SK-N-SH treated with all-trans-retinoic acid at 6 μM for 48 hours (cell line): ENCODE measurements around the gene ADAT3.

Source experiments
- ARNTL ChIP-seq: fragments of 450-650 bp; formaldehyde crosslinking; IDR thresholded peaks from 2 replicates; pipeline ENCODE4 v1.5.0; 2020; ENCODE audit warnings: low read depth, mild to moderate bottlenecking, moderate library complexity, borderline replicate concordance
- CSDC2 ChIP-seq: fragments of 250-450 bp; sonication (Bioruptor Pico); IDR thresholded peaks from 2 replicates; pipeline ENCODE4 v1.5.0; 2020; ENCODE audit warnings: mild to moderate bottlenecking, moderate library complexity
- OSR1 ChIP-seq: fragments of 250-450 bp; sonication (Bioruptor Pico); IDR thresholded peaks from 2 replicates; pipeline ENCODE4 v1.8.0; 2022; ENCODE audit warnings: moderate library complexity, mild to moderate bottlenecking, inconsistent platforms
- PPARA ChIP-seq: fragments of 250-450 bp; sonication (Bioruptor Pico); IDR thresholded peaks from 2 replicates; pipeline ENCODE4 v1.5.0; 2020; ENCODE audit warnings: mild to moderate bottlenecking, borderline replicate concordance
- TOX ChIP-seq: fragments of 250-450 bp; sonication (Bioruptor Pico); IDR thresholded peaks from 2 replicates; pipeline ENCODE4 v1.8.0; 2021; ENCODE audit warnings: mild to moderate bottlenecking, moderate library complexity, borderline replicate concordance
- TSHZ2 ChIP-seq: fragments of 250-450 bp; sonication (Bioruptor Pico); IDR thresholded peaks from 2 replicates; pipeline ENCODE4 v1.5.0; 2020; ENCODE audit warnings: mild to moderate bottlenecking, moderate library complexity
- ZFP3 ChIP-seq: fragments of 250-450 bp; sonication (Bioruptor Pico); IDR thresholded peaks from 2 replicates; pipeline ENCODE4 v1.5.0; 2020; ENCODE audit warnings: mild to moderate bottlenecking, moderate library complexity
- ZNF70 ChIP-seq: fragments of 450-650 bp; formaldehyde crosslinking; IDR thresholded peaks from 2 replicates; pipeline ENCODE4 v1.5.0; 2020; ENCODE audit warnings: mild to moderate bottlenecking, moderate library complexity
- ZNF8 ChIP-seq: fragments of 450-650 bp; formaldehyde crosslinking; IDR thresholded peaks from 2 replicates; pipeline ENCODE4 v1.5.0; 2020; ENCODE audit warnings: mild to moderate bottlenecking, moderate library complexity
- TF ChIP-seq, protein P1 (sequence below): fragments of 250-450 bp; sonication (Bioruptor Pico); IDR thresholded peaks from 2 replicates; pipeline ENCODE4 v1.8.0; 2020; ENCODE audit warnings: mild to moderate bottlenecking, moderate library complexity, borderline replicate concordance
- TF ChIP-seq, protein P2 (sequence below): fragments of 250-450 bp; sonication (Bioruptor Pico); IDR thresholded peaks from 2 replicates; pipeline ENCODE4 v1.5.1; 2020; ENCODE audit warnings: low read depth, mild to moderate bottlenecking, moderate library complexity
- TF ChIP-seq, protein P3 (sequence below): fragments of 250-450 bp; sonication (Bioruptor Pico); IDR thresholded peaks from 2 replicates; pipeline ENCODE4 v1.8.0; 2021; ENCODE audit warnings: low read depth, mild to moderate bottlenecking, moderate library complexity, borderline replicate concordance

DNA sequence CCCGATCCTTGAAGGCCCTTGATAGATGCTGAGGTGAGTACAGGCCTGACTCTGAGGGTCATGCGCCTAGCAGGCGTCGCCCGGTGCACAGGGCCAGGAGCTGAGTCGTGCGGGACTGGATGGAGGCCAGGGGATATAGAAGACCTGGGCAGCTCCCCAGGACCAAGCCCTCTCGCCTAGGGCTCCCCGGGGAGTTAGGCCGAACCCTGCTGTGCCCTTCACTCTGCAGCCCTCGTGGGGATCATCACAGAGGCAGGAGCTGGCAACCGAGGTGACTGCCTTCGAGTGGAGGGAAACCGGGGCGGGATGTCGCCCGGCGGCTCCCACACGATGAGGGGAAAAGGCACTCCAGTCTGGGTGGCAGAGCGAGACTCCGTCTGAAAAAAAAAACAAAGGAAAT is 47.4 kb downstream of the ADAT3 start:
- TF ChIP-seq OSR1 (CRISPR knock-in tag), result no peak
- TF ChIP-seq ZNF70, result no peak
- TF ChIP-seq, protein P1, sequence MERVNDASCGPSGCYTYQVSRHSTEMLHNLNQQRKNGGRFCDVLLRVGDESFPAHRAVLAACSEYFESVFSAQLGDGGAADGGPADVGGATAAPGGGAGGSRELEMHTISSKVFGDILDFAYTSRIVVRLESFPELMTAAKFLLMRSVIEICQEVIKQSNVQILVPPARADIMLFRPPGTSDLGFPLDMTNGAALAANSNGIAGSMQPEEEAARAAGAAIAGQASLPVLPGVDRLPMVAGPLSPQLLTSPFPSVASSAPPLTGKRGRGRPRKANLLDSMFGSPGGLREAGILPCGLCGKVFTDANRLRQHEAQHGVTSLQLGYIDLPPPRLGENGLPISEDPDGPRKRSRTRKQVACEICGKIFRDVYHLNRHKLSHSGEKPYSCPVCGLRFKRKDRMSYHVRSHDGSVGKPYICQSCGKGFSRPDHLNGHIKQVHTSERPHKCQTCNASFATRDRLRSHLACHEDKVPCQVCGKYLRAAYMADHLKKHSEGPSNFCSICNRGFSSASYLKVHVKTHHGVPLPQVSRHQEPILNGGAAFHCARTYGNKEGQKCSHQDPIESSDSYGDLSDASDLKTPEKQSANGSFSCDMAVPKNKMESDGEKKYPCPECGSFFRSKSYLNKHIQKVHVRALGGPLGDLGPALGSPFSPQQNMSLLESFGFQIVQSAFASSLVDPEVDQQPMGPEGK (CRISPR knock-in tag), result no peak
- TF ChIP-seq TSHZ2 (CRISPR knock-in tag), result no peak
- TF ChIP-seq, protein P2, sequence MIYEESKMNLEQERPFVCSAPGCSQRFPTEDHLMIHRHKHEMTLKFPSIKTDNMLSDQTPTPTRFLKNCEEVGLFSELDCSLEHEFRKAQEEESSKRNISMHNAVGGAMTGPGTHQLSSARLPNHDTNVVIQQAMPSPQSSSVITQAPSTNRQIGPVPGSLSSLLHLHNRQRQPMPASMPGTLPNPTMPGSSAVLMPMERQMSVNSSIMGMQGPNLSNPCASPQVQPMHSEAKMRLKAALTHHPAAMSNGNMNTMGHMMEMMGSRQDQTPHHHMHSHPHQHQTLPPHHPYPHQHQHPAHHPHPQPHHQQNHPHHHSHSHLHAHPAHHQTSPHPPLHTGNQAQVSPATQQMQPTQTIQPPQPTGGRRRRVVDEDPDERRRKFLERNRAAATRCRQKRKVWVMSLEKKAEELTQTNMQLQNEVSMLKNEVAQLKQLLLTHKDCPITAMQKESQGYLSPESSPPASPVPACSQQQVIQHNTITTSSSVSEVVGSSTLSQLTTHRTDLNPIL (CRISPR knock-in tag), result no peak
- TF ChIP-seq CSDC2 (CRISPR knock-in tag), result no peak
- no peak for TF ChIP-seq PPARA
- TF ChIP-seq ZFP3 (CRISPR knock-in tag), result no peak
- TF ChIP-seq TOX (CRISPR knock-in tag), result no peak
- TF ChIP-seq, protein P3, sequence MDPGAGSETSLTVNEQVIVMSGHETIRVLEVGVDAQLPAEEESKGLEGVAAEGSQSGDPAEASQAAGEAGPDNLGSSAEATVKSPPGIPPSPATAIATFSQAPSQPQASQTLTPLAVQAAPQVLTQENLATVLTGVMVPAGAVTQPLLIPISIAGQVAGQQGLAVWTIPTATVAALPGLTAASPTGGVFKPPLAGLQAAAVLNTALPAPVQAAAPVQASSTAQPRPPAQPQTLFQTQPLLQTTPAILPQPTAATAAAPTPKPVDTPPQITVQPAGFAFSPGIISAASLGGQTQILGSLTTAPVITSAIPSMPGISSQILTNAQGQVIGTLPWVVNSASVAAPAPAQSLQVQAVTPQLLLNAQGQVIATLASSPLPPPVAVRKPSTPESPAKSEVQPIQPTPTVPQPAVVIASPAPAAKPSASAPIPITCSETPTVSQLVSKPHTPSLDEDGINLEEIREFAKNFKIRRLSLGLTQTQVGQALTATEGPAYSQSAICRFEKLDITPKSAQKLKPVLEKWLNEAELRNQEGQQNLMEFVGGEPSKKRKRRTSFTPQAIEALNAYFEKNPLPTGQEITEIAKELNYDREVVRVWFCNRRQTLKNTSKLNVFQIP (CRISPR knock-in tag), result no peak
- no peak for TF ChIP-seq ARNTL
- TF ChIP-seq ZNF8 (CRISPR knock-in tag), result no peak
